ENCODE measurements around the gene SLX4IP.
"Not testable (repeated sequence)": the region's sequence is repeated elsewhere in the genome, so short reads cannot be mapped to it uniquely, and the experiment has no call there.

SLX4IP gene

DNA sequence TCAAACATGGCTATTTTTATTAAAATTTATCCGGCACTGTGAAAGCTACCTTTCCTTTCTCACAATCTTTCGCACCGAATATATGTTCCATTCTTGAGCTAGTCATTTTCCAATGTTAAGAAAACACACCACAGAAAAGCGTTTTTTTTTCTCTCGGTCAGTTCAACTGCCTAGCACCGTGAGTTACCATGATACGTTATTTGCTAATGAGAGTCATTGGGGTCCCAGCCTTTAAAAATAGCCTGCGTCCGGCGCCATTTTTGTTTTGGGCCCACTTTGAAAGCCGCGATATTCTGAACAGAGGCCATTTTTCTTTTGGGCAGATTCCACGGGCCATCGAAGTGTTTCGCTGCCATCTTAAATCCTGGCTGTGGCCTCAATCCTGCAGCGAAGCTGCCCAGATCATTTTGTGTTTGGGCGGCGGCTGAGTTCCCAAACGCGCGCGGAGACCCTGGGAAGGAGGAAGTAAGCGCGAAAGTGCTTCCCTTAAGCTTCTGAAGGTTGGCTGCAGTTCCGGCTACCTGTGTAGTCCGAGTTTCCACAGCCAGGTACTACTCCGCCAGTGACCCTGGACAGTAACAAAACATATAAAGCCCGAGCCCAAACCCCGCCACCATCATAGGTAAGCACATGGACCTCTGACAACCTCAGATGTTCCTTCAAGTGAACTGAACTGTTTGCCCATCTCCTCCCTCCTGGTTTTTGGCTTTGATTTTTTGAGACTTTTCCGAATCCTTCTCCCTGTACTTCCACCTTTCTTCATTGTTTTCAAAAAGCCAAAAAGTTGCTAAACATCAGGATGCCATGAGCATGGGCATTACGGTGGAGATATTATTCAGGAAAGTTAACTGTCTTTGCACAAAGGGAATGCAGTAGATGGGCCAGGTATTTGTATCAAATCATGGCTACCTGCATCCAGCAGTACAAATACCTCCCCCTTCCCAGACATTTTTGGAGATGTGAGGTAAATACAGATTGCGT, at the start of gene SLX4IP:
Gene SLX4IP (plus strand): TSS at position 474 of the 981 bp plus-strand sequence. CDS start 22,900 bp downstream, outside the sequence.
- H3K9me3 Mint-ChIP-seq: no peaks in the 10 kb centered on the region
- H3K4me1 Mint-ChIP-seq (ENCODE audit: low read depth): peaks cover 27% of the 10 kb centered on the region
- H3K27me3 Mint-ChIP-seq (ENCODE audit: low read depth): no peaks in the 10 kb centered on the region
- H3K4me3 Mint-ChIP-seq: peak within 1 kb of the TSS; percentile 85
- no peaks in the 10 kb centered on the region for H3K36me3 Mint-ChIP-seq (ENCODE audit: low read depth)
- H3K27ac Mint-ChIP-seq: peak within 1 kb of the TSS; percentile 96

GRCh38 chr20:10385850-10386544, 49.1 kb upstream of the SLX4IP start:
- Mint-ChIP-seq H3K27ac (no peak overlapping the region), H3K4me1 (ENCODE audit: low read depth) (no peaks in the 10 kb centered on the region), H3K27me3 (ENCODE audit: low read depth) (peaks cover 13% of the 10 kb centered on the region), H3K9me3 (no peaks in the 10 kb centered on the region), H3K4me3 (no peak overlapping the region), H3K36me3 (ENCODE audit: low read depth) (no peaks in the 10 kb centered on the region)

GRCh38 chr20:10387686-10388085, 47.4 kb upstream of the SLX4IP start:
- no peak overlapping the region for H3K4me3 Mint-ChIP-seq
- H3K36me3 Mint-ChIP-seq (ENCODE audit: low read depth): no peaks in the 10 kb centered on the region
- no peaks in the 10 kb centered on the region for H3K4me1 Mint-ChIP-seq (ENCODE audit: low read depth)
- H3K9me3 Mint-ChIP-seq: no peaks in the 10 kb centered on the region
- H3K27ac Mint-ChIP-seq: no peak overlapping the region
- peaks cover 13% of the 10 kb centered on the region for H3K27me3 Mint-ChIP-seq (ENCODE audit: low read depth)

GRCh38 chr20:10388597-10388996, 46.5 kb upstream of the SLX4IP start:
- Mint-ChIP-seq H3K27me3 (ENCODE audit: low read depth) (peaks cover 13% of the 10 kb centered on the region), H3K36me3 (ENCODE audit: low read depth) (no peaks in the 10 kb centered on the region), H3K27ac (no peak overlapping the region), H3K9me3 (no peaks in the 10 kb centered on the region), H3K4me1 (ENCODE audit: low read depth) (no peaks in the 10 kb centered on the region), H3K4me3 (no peak overlapping the region)

DNA sequence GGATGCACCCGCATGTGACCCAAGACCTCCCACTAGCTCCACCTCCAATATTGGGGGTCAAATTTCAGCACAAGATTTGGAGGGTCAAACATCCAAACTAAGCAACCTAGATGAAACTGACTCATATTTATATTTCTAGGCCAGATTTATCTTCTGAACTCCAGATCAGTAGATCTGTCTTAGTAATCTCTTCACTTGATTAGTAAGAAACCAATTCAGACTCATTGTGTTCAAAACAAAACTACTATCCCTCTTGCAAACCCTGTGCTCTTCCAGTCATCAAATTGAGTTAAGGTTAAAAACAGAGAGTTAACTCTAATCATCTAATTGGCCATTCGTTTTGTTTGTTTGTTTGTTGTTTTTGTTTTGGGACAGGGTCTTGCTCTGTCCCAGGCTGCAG, 44.4 kb upstream of the SLX4IP start:
- H3K27ac Mint-ChIP-seq: no peak overlapping the region
- no peaks in the 10 kb centered on the region for H3K4me1 Mint-ChIP-seq (ENCODE audit: low read depth)
- no peaks in the 10 kb centered on the region for H3K36me3 Mint-ChIP-seq (ENCODE audit: low read depth)
- H3K27me3 Mint-ChIP-seq (ENCODE audit: low read depth): peaks cover 13% of the 10 kb centered on the region
- H3K4me3 Mint-ChIP-seq: no peak overlapping the region
- H3K9me3 Mint-ChIP-seq: no peaks in the 10 kb centered on the region

DNA sequence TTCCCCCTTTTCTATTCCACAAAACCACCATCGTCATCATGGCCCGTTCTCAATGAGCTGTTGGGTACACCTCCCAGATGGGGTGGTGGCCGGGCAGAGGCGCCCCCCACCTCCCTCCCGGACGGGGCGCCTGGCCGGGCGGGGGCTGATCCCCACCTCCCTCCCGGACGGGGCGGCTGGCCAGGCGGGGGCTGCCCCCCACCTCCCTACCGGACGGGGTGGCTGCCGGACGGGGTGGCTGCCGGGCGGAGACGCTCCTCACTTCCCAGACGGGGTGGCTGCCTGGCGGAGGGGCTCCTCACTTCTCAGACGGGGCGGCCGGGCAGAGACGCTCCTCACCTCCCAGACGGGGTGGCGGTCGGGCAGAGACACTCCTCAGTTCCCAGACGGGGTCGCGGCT, 40.4 kb upstream of the SLX4IP start:
- H3K4me3 Mint-ChIP-seq; H3K4me1 Mint-ChIP-seq (ENCODE audit: low read depth); H3K9me3 Mint-ChIP-seq; H3K27ac Mint-ChIP-seq; H3K36me3 Mint-ChIP-seq (ENCODE audit: low read depth); H3K27me3 Mint-ChIP-seq (ENCODE audit: low read depth): not testable (repeated sequence)

- no peaks in the 10 kb centered on the region for H3K9me3 Mint-ChIP-seq
- H3K4me3 Mint-ChIP-seq: no peak overlapping the region
- no peaks in the 10 kb centered on the region for H3K36me3 Mint-ChIP-seq (ENCODE audit: low read depth)
- peaks cover 4% of the 10 kb centered on the region for H3K27me3 Mint-ChIP-seq (ENCODE audit: low read depth)
- H3K27ac Mint-ChIP-seq: no peak overlapping the region
- H3K4me1 Mint-ChIP-seq (ENCODE audit: low read depth): no peaks in the 10 kb centered on the region
Observed at GRCh38 chr20:10398834-10399369, 36.2 kb upstream of the SLX4IP start.

GRCh38 chr20:10402938-10403608, 32.0 kb upstream of the SLX4IP start:
- Mint-ChIP-seq H3K4me1 (ENCODE audit: low read depth) (no peaks in the 10 kb centered on the region), H3K27me3 (ENCODE audit: low read depth) (no peaks in the 10 kb centered on the region), H3K4me3 (no peak overlapping the region), H3K27ac (no peak overlapping the region), H3K9me3 (no peaks in the 10 kb centered on the region), H3K36me3 (ENCODE audit: low read depth) (no peaks in the 10 kb centered on the region)

DNA sequence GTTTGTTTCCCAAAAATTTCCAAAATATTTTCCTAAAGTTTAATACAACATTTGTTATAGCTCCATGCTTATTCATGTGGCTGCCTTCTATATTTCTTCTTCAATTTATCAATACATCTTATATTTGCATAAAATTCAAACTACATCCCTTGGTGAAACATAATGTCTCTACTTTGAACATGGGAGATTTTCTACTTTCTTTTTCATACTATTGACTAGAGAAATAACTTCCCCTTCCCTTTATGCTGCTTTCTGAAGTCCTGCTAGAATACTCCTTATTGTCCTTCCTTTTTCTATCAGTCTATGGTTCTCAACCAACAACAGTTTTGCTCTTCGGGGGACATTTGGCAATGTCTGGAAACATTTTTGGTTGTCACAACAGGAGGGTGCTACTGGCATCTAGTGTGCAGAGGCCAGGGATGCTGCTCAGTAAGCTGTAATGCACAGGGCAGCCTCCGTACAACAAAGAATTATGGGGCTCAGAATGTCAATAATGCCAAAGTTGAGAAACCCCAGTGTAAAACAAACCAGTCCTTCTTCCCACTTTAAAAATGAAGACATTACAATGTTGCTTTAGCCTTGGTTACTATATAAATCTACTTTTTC, 31.0 kb upstream of the SLX4IP start:
- no peaks in the 10 kb centered on the region for H3K9me3 Mint-ChIP-seq
- H3K36me3 Mint-ChIP-seq (ENCODE audit: low read depth): no peaks in the 10 kb centered on the region
- H3K4me1 Mint-ChIP-seq (ENCODE audit: low read depth): no peaks in the 10 kb centered on the region
- H3K27me3 Mint-ChIP-seq (ENCODE audit: low read depth): no peaks in the 10 kb centered on the region
- H3K4me3 Mint-ChIP-seq: no peak overlapping the region
- no peak overlapping the region for H3K27ac Mint-ChIP-seq

DNA sequence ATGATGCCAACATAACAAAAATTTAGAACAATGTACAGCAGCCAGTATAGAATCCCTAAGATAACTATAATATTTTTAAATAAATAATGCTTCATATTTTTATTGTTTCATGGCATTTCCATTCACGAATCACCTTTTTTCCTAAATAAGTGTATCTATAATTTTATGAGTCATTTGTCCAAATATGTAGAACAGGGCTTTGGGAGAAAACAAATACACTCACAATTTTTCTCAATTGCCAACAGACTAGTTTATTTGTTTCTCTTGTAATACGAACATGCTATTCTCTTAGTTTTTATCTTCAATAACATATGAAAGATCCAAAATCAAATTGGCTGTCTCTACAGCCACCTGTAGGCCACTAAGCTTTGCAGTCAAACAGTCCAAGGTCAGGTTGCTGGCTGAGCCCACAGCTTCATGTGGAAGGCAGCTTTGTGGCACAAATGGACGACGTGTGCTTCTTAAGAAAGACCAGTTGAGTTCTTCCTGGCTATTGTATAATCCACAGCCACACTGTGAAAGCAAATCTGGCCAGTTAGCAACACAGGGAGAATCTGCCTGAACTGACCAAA, 30.1 kb upstream of the SLX4IP start:
- no peaks in the 10 kb centered on the region for H3K9me3 Mint-ChIP-seq
- H3K27me3 Mint-ChIP-seq (ENCODE audit: low read depth): no peaks in the 10 kb centered on the region
- no peaks in the 10 kb centered on the region for H3K4me1 Mint-ChIP-seq (ENCODE audit: low read depth)
- H3K27ac Mint-ChIP-seq: no peak overlapping the region
- H3K4me3 Mint-ChIP-seq: no peak overlapping the region
- H3K36me3 Mint-ChIP-seq (ENCODE audit: low read depth): no peaks in the 10 kb centered on the region

GRCh38 chr20:10408108-10408813, 26.8 kb upstream of the SLX4IP start:
- Mint-ChIP-seq H3K4me3 (no peak overlapping the region), H3K36me3 (ENCODE audit: low read depth) (no peaks in the 10 kb centered on the region), H3K27ac (no peak overlapping the region), H3K27me3 (ENCODE audit: low read depth) (no peaks in the 10 kb centered on the region), H3K9me3 (no peaks in the 10 kb centered on the region), H3K4me1 (ENCODE audit: low read depth) (no peaks in the 10 kb centered on the region)

- Mint-ChIP-seq H3K9me3 (no peaks in the 10 kb centered on the region), H3K27me3 (ENCODE audit: low read depth) (no peaks in the 10 kb centered on the region), H3K4me3 (no peak overlapping the region), H3K36me3 (ENCODE audit: low read depth) (peaks cover 3% of the 10 kb centered on the region), H3K27ac (no peak overlapping the region), H3K4me1 (ENCODE audit: low read depth) (peaks cover 3% of the 10 kb centered on the region)
Observed at GRCh38 chr20:10411673-10412072, 23.4 kb upstream of the SLX4IP start.

- Mint-ChIP-seq H3K9me3 (no peaks in the 10 kb centered on the region), H3K4me1 (ENCODE audit: low read depth) (peaks cover 5% of the 10 kb centered on the region), H3K27ac (no peak overlapping the region), H3K4me3 (no peak overlapping the region), H3K36me3 (ENCODE audit: low read depth) (peaks cover 3% of the 10 kb centered on the region), H3K27me3 (ENCODE audit: low read depth) (no peaks in the 10 kb centered on the region)
Observed at GRCh38 chr20:10412591-10413408, 22.3 kb upstream of the SLX4IP start.

Data from T-helper 1 cell treated with Interleukin-12 subunit alpha and Interleukin-12 subunit beta and Interleukin-4 antibody, amounts not matched to agents 30 μg/mL and 1 μg/mL, for 36 hours (primary cell).